ENCODE data around the gene ACSL1.
A peak's percentile ranks its signal among the peaks of the same experiment; 100 is the strongest.

ACSL1 gene, protein sequence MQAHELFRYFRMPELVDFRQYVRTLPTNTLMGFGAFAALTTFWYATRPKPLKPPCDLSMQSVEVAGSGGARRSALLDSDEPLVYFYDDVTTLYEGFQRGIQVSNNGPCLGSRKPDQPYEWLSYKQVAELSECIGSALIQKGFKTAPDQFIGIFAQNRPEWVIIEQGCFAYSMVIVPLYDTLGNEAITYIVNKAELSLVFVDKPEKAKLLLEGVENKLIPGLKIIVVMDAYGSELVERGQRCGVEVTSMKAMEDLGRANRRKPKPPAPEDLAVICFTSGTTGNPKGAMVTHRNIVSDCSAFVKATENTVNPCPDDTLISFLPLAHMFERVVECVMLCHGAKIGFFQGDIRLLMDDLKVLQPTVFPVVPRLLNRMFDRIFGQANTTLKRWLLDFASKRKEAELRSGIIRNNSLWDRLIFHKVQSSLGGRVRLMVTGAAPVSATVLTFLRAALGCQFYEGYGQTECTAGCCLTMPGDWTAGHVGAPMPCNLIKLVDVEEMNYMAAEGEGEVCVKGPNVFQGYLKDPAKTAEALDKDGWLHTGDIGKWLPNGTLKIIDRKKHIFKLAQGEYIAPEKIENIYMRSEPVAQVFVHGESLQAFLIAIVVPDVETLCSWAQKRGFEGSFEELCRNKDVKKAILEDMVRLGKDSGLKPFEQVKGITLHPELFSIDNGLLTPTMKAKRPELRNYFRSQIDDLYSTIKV

GRCh38 chr4:184825896-184826690, at the start of gene ACSL1:
Gene ACSL1 (minus strand): TSS chr4:184825968. CDS start chr4:184803514, 22,454 bp downstream.
- no peaks in the 10 kb centered on the region for H3K9me3 Mint-ChIP-seq (ENCODE audit: low read depth)
- peaks cover 35% of the 10 kb centered on the region for H3K4me1 Mint-ChIP-seq (ENCODE audit: low read depth)
- H3K36me3 Mint-ChIP-seq = no peaks in the 10 kb centered on the region
- peak within 1 kb of the TSS; percentile 90 for H3K27ac Mint-ChIP-seq
- H3K4me3 Mint-ChIP-seq = peak within 1 kb of the TSS; percentile 92
- no peaks in the 10 kb centered on the region for H3K27me3 Mint-ChIP-seq

DNA sequence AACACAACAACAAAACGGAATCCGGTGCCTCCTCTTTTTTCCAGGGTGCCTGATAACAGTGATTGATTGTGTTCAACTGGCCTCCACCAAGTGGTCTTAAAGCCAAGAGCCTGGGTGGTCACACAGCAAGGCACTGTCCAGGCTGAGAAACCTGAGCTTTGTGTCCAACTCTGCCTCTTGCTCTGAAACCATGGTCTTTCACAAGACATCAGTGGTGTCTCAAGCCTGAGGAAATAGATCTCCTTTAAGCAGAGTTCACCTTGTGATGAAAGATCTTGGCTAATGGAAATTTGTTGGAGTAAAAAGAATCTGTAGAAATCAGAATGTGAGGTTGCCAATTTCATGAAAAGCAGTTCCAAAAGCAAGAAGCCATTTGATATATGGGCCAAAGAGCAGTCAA, 47.3 kb upstream of the ACSL1 start:
- no peak overlapping the region for H3K27ac Mint-ChIP-seq
- H3K27me3 Mint-ChIP-seq = no peaks in the 10 kb centered on the region
- no peaks in the 10 kb centered on the region for H3K36me3 Mint-ChIP-seq
- H3K4me1 Mint-ChIP-seq (ENCODE audit: low read depth) = no peaks in the 10 kb centered on the region
- no peaks in the 10 kb centered on the region for H3K9me3 Mint-ChIP-seq (ENCODE audit: low read depth)
- H3K4me3 Mint-ChIP-seq = no peak overlapping the region

- Mint-ChIP-seq H3K4me1 (ENCODE audit: low read depth) (no peaks in the 10 kb centered on the region), H3K27me3 (peaks cover 1% of the 10 kb centered on the region), H3K27ac (no peak overlapping the region), H3K36me3 (peaks cover 2% of the 10 kb centered on the region), H3K9me3 (ENCODE audit: low read depth) (no peaks in the 10 kb centered on the region), H3K4me3 (no peak overlapping the region)
These were observed 45.0 kb upstream of the ACSL1 start for GRCh38 chr4:184870718-184871117.

GRCh38 chr4:184868623-184869022, 42.9 kb upstream of the ACSL1 start:
- no peaks in the 10 kb centered on the region for H3K4me1 Mint-ChIP-seq (ENCODE audit: low read depth)
- H3K9me3 Mint-ChIP-seq (ENCODE audit: low read depth) = no peaks in the 10 kb centered on the region
- peaks cover 1% of the 10 kb centered on the region for H3K27me3 Mint-ChIP-seq
- H3K4me3 Mint-ChIP-seq = no peak overlapping the region
- no peak overlapping the region for H3K27ac Mint-ChIP-seq
- H3K36me3 Mint-ChIP-seq = peaks cover 2% of the 10 kb centered on the region

- H3K27ac Mint-ChIP-seq = no peak overlapping the region
- H3K36me3 Mint-ChIP-seq = peaks cover 2% of the 10 kb centered on the region
- no peak overlapping the region for H3K4me3 Mint-ChIP-seq
- H3K9me3 Mint-ChIP-seq (ENCODE audit: low read depth) = no peaks in the 10 kb centered on the region
- peaks cover 1% of the 10 kb centered on the region for H3K4me1 Mint-ChIP-seq (ENCODE audit: low read depth)
- H3K27me3 Mint-ChIP-seq = peaks cover 1% of the 10 kb centered on the region
These were observed 38.1 kb upstream of the ACSL1 start for GRCh38 chr4:184863916-184864315.

- peaks cover under 1% of the 10 kb centered on the region for H3K27me3 Mint-ChIP-seq
These were observed 35.3 kb upstream of the ACSL1 start for GRCh38 chr4:184861047-184861446.

GRCh38 chr4:184860018-184860779, 34.4 kb upstream of the ACSL1 start:
- Mint-ChIP-seq H3K4me3 (no peak overlapping the region), H3K27me3 (peaks cover 1% of the 10 kb centered on the region), H3K27ac (no peak overlapping the region), H3K36me3 (no peaks in the 10 kb centered on the region), H3K9me3 (ENCODE audit: low read depth) (no peaks in the 10 kb centered on the region), H3K4me1 (ENCODE audit: low read depth) (peaks cover 3% of the 10 kb centered on the region)

More at GRCh38 chr4:184861047-184861446, 35.3 kb upstream of the ACSL1 start:
- Mint-ChIP-seq H3K27ac (no peak overlapping the region), H3K4me3 (no peak overlapping the region), H3K36me3 (no peaks in the 10 kb centered on the region), H3K9me3 (ENCODE audit: low read depth) (no peaks in the 10 kb centered on the region), H3K4me1 (ENCODE audit: low read depth) (peaks cover 1% of the 10 kb centered on the region)

DNA sequence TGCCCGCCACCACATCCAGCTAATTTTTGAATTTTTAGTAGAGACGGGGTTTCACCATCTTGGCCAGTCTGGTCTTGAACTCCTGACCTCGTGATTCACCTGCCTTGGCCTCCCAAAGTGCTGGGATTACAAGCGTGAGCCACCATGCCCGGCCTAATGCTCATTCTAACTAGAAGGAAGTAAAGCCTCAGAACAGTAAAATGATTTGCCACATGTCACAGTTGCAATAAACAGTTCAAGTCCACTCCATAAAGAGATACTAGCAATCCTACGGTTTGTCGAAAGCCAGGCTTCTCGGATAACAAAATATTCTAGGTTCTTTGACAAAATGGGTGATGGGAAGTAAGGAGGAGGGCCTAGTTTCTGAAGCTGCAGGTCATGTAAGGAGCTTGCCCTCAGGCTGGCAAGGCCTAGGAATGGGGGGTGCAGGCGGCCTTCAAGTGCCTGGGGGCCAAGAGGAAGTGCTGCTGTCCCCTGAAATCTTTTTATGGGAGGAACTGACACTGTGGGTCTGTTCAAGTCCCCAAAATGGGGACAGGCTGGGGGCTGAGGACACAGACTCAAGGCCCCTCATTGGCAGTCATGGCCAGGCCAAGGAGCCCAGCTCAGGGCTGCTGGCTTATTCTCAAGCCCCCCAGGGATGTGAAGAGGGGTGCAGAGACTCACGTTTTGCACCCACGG, 31.8 kb upstream of the ACSL1 start:
- peaks cover 1% of the 10 kb centered on the region for H3K27me3 Mint-ChIP-seq
- no peaks in the 10 kb centered on the region for H3K36me3 Mint-ChIP-seq
- no peaks in the 10 kb centered on the region for H3K9me3 Mint-ChIP-seq (ENCODE audit: low read depth)
- H3K4me3 Mint-ChIP-seq = no peak overlapping the region
- no peak overlapping the region for H3K27ac Mint-ChIP-seq
- peaks cover 12% of the 10 kb centered on the region for H3K4me1 Mint-ChIP-seq (ENCODE audit: low read depth)

DNA sequence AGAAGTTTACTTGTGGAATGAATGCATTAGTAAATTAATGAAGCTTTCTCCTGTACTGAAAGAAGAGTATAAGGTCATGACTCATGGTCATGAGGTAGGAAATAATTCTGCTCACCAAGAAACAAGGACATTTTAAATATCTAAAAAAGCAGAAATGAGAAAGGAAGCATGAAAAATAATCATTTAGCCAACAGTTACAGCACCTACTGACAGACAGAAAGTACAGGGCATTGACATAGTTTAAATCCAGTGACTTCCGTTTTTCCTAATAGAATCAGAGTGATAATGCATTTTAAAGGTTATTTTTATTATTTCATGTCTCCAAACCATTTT, 30.5 kb upstream of the ACSL1 start:
- Mint-ChIP-seq H3K27me3 (peaks cover 1% of the 10 kb centered on the region), H3K36me3 (no peaks in the 10 kb centered on the region), H3K9me3 (ENCODE audit: low read depth) (no peaks in the 10 kb centered on the region), H3K27ac (no peak overlapping the region), H3K4me3 (no peak overlapping the region), H3K4me1 (ENCODE audit: low read depth) (peaks cover 12% of the 10 kb centered on the region)

GRCh38 chr4:184854673-184855072, 28.9 kb upstream of the ACSL1 start:
- peaks cover 12% of the 10 kb centered on the region for H3K4me1 Mint-ChIP-seq (ENCODE audit: low read depth)

GRCh38 chr4:184853436-184853835, 27.7 kb upstream of the ACSL1 start:
- no peak overlapping the region for H3K4me3 Mint-ChIP-seq
- no peaks in the 10 kb centered on the region for H3K36me3 Mint-ChIP-seq
- H3K4me1 Mint-ChIP-seq (ENCODE audit: low read depth) = peaks cover 12% of the 10 kb centered on the region
- H3K9me3 Mint-ChIP-seq (ENCODE audit: low read depth) = no peaks in the 10 kb centered on the region
- peaks cover 1% of the 10 kb centered on the region for H3K27me3 Mint-ChIP-seq
- no peak overlapping the region for H3K27ac Mint-ChIP-seq

More at GRCh38 chr4:184854673-184855072, 28.9 kb upstream of the ACSL1 start:
- Mint-ChIP-seq H3K4me3 (no peak overlapping the region), H3K36me3 (no peaks in the 10 kb centered on the region), H3K9me3 (ENCODE audit: low read depth) (no peaks in the 10 kb centered on the region), H3K27ac (no peak overlapping the region), H3K27me3 (peaks cover 1% of the 10 kb centered on the region)

GRCh38 chr4:184851886-184852285, 26.1 kb upstream of the ACSL1 start:
- H3K27ac Mint-ChIP-seq = no peak overlapping the region
- no peaks in the 10 kb centered on the region for H3K36me3 Mint-ChIP-seq
- peaks cover 12% of the 10 kb centered on the region for H3K4me1 Mint-ChIP-seq (ENCODE audit: low read depth)
- peaks cover 1% of the 10 kb centered on the region for H3K27me3 Mint-ChIP-seq
- no peak overlapping the region for H3K4me3 Mint-ChIP-seq
- no peaks in the 10 kb centered on the region for H3K9me3 Mint-ChIP-seq (ENCODE audit: low read depth)

- Mint-ChIP-seq H3K4me3 (no peak overlapping the region), H3K27me3 (peaks cover 1% of the 10 kb centered on the region), H3K9me3 (ENCODE audit: low read depth) (no peaks in the 10 kb centered on the region), H3K4me1 (ENCODE audit: low read depth) (peaks cover 12% of the 10 kb centered on the region), H3K27ac (no peak overlapping the region), H3K36me3 (no peaks in the 10 kb centered on the region)
These were observed 25.4 kb upstream of the ACSL1 start for GRCh38 chr4:184851200-184851541.
